GM12873 (cell line): ENCODE results near the gene GARIN5B.

Experiments used
- CTCF ChIP-seq: IDR thresholded peaks from 2 replicates; pipeline ENCODE4 v1.5.1; 2012; ENCODE audit warnings: low read depth, mild to moderate bottlenecking, moderate library complexity, low read length, control low read depth; ENCODE audit not compliant: insufficient read depth; ENCODE audit errors: missing control alignments

The GARIN5B gene

GRCh38 chr19:55346725-55347441, 16.2 kb downstream of the GARIN5B start:
- no peak for TF ChIP-seq CTCF

DNA sequence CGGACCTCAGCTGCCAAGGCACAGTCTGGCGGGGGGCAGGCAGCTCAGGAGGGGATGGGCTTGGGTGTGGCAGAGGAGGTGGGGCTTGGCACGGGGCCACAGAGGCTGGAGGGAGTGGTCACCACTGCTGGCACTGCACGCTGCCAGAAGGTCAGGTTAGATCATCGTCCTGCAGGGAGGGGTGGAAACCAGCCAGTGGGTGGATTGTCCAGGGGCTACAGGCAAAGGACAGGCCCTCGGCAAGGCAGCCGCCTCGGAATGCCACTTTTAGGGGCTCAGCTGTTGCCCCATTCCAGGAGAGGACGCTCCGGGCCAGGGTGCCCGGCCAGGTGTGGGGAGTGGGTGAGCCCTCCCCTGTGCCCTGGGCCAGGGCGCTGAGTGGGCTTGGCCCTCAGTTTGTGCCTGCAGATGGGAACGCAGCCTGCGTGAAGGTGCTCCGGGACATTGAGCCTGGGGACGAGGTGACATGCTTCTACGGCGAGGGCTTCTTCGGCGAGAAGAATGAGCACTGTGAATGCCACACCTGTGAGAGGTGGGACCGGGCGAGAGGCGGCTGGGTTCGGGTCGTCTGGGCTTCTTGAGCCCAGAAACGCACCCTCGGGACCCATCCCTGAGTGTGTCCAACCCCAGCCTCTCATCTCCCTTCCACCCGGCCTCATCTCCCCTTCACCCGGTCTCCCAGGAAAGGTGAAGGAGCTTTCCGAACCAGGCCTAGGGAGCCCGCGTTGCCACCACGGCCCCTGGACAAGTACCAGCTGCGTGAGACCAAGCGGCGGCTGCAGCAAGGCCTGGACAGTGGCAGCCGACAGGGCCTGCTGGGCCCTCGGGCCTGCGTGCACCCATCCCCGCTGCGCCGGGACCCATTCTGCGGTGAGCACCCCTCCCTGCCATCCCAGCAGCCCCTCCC, 17.0 kb downstream of the GARIN5B start:
- no peak for TF ChIP-seq CTCF

- no peak for TF ChIP-seq CTCF
These were observed 17.8 kb downstream of the GARIN5B start for GRCh38 chr19:55345101-55345817.

DNA sequence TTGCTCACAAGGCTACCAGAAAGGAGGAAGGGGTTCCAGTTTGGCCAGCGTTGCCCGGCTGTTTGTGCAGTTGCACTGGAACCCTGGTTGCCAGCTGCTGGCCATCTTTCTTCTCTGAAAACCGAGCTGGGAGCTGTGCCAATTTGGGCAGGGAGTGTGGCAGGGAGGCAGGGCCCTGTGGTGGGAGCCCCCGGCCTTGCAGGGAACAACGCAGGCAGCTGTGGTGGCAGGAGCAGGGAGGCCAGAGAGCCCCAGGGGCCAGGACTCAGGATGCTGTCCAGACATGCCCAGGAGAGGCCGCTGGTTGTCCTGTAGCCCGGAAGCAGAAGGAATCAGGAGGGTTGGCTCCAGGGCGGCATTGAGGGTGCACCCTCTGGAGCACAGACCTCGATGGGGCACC, 18.6 kb downstream of the GARIN5B start:
- no peak for TF ChIP-seq CTCF

GRCh38 chr19:55341595-55342531, 21.2 kb downstream of the GARIN5B start:
- no peak for TF ChIP-seq CTCF

GRCh38 chr19:55341171-55341588, 21.9 kb downstream of the GARIN5B start:
- TF ChIP-seq CTCF = no peak
